Measurements from ENCODE around the gene ZFP14. TPM values are rescaled to one million over a fixed set of nuclear protein-coding genes. Genes with fewer than 3 reads are reported as not detected.
"Not testable (repeated sequence)": the region's sequence is repeated elsewhere in the genome, so short reads cannot be mapped to it uniquely, and the experiment has no call there.

The ZFP14 gene
- total RNA-seq, 1 donor from 2014 or later = 4.9 TPM

DNA sequence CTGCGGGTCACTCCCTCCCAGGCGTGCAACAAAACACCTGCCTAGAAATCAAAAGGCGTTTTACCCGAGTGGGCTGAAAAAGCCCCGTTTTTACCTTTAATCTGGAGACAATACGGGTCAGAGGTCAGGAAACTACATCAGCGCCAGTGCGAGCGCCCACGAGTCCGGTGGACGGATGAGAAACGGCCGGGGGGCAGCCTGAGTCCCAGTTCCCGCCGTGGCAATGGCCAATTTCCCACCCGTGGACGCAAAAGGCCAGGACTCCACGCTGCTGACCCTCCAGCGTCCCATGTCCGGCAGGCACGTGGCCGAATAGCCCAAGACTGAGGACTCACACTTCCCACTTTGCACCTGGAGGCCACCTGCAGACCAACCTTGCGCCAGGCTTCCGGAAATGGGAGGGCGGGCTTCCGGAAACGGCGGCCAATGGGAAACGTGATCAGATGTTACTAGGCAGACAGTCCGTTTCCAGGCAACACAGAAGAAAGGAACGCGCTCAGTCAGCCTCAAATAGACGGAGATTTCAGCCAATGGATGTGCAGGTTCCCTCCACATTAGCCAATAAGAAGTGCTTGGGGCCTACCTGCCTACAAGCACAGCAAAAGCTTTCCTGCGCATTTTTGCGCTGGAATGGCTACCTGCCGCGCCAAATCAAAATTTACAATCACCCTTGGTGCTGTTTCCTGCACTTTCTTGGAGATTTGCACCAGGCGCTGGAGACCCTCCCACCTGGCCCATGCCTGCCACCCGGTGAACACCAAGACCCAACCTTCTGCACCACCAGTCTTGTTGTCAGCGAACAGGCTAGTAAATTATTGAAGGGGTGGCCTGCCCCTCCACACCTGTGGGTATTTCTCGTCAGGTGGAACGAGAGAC lies 47.4 kb downstream of the ZFP14 start:
- intact Hi-C loops (cut with micrococcal nuclease) = no loop called here

DNA sequence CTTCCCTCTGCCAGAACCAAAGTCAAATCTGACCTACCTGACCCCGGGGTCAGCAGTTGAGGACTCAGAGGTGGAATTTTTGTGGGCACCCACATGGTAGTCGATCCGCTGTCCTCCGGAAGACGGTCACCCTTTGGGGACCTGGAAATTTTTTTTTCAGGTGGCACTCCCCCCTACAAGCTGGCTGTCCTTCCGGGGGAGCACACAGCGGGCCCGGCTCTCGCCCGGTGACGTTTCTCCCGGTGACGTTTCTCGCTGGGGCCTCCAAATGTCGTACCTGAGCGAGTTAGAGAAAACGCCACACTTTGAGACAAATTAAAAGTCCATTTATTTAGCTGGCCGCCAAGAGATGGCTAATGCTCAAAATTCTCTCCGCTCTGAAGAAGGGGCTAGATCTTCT lies 48.8 kb downstream of the ZFP14 start:
- intact Hi-C loops (cut with micrococcal nuclease) = no loop called here

- intact Hi-C loops (cut with micrococcal nuclease) = not testable (repeated sequence)
Observed at GRCh38 chr19:36329534-36329933, 49.5 kb downstream of the ZFP14 start.

- intact Hi-C loops (cut with micrococcal nuclease) = not testable (repeated sequence)
Observed at GRCh38 chr19:36326649-36327048, 52.4 kb downstream of the ZFP14 start.

DNA sequence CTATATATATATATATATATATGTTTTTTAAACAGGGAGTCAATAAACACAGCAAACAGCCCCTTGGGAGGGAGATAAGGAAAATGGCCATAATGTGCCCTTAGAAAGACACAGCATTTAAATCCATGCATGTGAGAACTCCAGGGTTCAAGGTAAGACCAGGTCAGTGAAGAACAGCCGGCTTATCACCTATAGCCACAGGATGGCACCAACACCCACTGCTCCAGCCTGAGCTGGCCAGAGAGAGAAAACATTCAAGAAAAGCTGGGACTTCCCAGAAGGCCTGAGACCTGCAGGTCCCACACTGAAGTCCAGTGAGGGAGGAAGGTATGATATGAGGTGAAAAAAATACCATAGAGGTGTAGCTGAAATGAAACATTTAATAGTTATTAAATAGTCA lies 63.8 kb downstream of the ZFP14 start:
- intact Hi-C loops (cut with micrococcal nuclease) = not testable (repeated sequence)

- intact Hi-C loops (cut with micrococcal nuclease) = not testable (repeated sequence)
Observed at GRCh38 chr19:36314053-36314452, 64.9 kb downstream of the ZFP14 start.

GRCh38 chr19:36311098-36311760 lies 67.8 kb downstream of the ZFP14 start:
- intact Hi-C loops (cut with micrococcal nuclease) = not testable (repeated sequence)

- intact Hi-C loops (cut with micrococcal nuclease) = not testable (repeated sequence)
Observed at GRCh38 chr19:36310416-36310990, 68.5 kb downstream of the ZFP14 start.

- intact Hi-C loops (cut with micrococcal nuclease) = not testable (repeated sequence)
Observed at GRCh38 chr19:36309759-36310158, 69.2 kb downstream of the ZFP14 start.

DNA sequence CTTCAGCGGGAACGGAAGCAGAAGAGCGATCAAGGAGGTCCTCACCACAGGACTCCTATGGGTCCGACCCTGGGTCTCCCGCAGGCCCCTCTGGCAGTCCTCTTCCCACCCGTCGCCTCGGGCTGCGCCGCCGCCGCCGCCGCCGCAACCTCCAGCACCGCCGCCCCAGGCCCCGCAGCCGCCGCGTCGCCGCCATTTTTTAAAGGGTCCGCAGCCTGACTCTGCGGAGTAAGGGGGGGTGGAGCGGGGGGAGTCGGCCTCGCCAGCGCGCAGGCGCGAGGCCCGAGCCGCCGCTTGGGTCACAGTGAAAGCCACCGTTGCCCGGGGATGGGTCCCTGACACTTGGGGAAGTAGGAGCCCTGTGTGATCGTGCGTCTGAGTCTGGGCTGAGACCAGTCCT lies 69.7 kb downstream of the ZFP14 start:
- intact Hi-C loops (cut with micrococcal nuclease) = not testable (repeated sequence)

DNA sequence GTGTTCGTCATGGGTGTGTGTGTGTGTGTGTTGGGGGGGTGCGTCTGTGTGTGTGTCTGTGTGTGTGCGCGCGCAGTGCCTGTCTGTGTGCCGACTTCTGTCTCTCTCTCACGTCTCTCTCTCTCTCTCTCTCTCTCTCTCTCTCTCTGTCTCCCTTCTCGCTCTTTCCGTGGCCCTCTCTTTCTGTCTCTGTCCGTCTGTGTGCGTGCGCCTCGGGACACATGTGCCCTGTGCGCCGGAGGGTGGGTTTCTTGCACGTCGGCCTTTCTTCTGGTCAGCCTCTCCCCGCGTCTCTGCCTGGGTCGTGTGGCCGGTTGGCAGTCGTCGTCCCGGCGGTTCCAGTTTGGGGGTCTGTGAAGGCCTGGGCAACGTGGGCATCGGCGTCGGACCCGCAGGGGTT lies 86.7 kb downstream of the ZFP14 start:
- intact Hi-C loops (cut with micrococcal nuclease) = not testable (repeated sequence)

Other genes starting within 250 kb of the ZFP14 start
- 439 and 454 TPM in 2 replicates for gene CAPNS1, start 239.1 kb downstream of the ZFP14 start, total RNA-seq
- not detected in 2 replicates for gene COX7A1, start 226.8 kb downstream of the ZFP14 start, total RNA-seq
- 2.2 and 2.5 TPM in 2 replicates for gene ZNF565, start 164.5 kb downstream of the ZFP14 start, total RNA-seq
- 57.8 and 60.7 TPM in 2 replicates for gene ZNF146, start 164.1 kb downstream of the ZFP14 start, total RNA-seq
- 4.8 and 5.1 TPM in 2 replicates for gene ZFP82, start 39.4 kb upstream of the ZFP14 start, total RNA-seq
- gene ZNF566, start 110.4 kb upstream of the ZFP14 start, total RNA-seq = 8.6 and 9.3 TPM in 2 replicates
- gene ZNF260, start 149.1 kb upstream of the ZFP14 start, total RNA-seq = 8.2 and 10.5 TPM in 2 replicates
- gene ZNF529, start 194.1 kb upstream of the ZFP14 start, total RNA-seq = 18.3 and 20.1 TPM in 2 replicates
- 12.6 and 14.3 TPM in 2 replicates for gene ZNF382, start 226.1 kb upstream of the ZFP14 start, total RNA-seq